H9 (cell line): ENCODE results near the gene B9D2. TPM values are rescaled to one million over a fixed set of nuclear protein-coding genes. Genes with fewer than 3 reads are reported as not detected.

Experiments used
- DNase-seq: peaks from one replicate; pipeline ENCODE4 v3.0.0-alpha.2; 2017
- H2AFZ ChIP-seq: one replicate; pipeline ENCODE4 v1.6.1; 2013; ENCODE audit warnings: mild to moderate bottlenecking, low read length, control low read depth, moderate library complexity
- H2AK5ac ChIP-seq: 2 replicates; pipeline ENCODE4 v1.6.1; 2013; ENCODE audit warnings: low read length, control low read depth, mixed read lengths; ENCODE audit not compliant: insufficient read length
- H2BK120ac ChIP-seq: one replicate; pipeline ENCODE4 v1.6.1; 2013; ENCODE audit warnings: low read depth, mild to moderate bottlenecking, low read length, control low read depth, inconsistent platforms; ENCODE audit not compliant: poor library complexity, severe bottlenecking
- H2BK12ac ChIP-seq: 2 replicates; pipeline ENCODE4 v1.6.1; 2013; ENCODE audit warnings: low read length, control low read depth, mixed read lengths, low read depth; ENCODE audit not compliant: insufficient read length
- H2BK15ac ChIP-seq: 2 replicates; pipeline ENCODE4 v1.6.1; 2013; ENCODE audit warnings: low read depth, low read length, control low read depth
- H2BK20ac ChIP-seq: one replicate; pipeline ENCODE4 v1.6.1; 2013; ENCODE audit warnings: low read depth, mild to moderate bottlenecking, low read length, control low read depth, inconsistent platforms; ENCODE audit not compliant: poor library complexity, severe bottlenecking
- H2BK5ac ChIP-seq: 2 replicates; pipeline ENCODE4 v1.6.1; 2013; ENCODE audit warnings: low read length, control low read depth, mixed read lengths; ENCODE audit not compliant: insufficient read length
- H3K14ac ChIP-seq: 2 replicates; pipeline ENCODE4 v1.6.1; 2013; ENCODE audit warnings: low read length, control low read depth; ENCODE audit not compliant: insufficient read depth
- H3K18ac ChIP-seq: 2 replicates; pipeline ENCODE4 v1.6.1; 2013; ENCODE audit warnings: low read depth, mild to moderate bottlenecking, mixed read lengths, low read length, control low read depth; ENCODE audit not compliant: insufficient read length
- H3K23ac ChIP-seq: 2 replicates; pipeline ENCODE4 v1.6.1; 2013; ENCODE audit warnings: low read length, control low read depth, mixed read lengths, low read depth; ENCODE audit not compliant: insufficient read length
- H3K23me2 ChIP-seq: 2 replicates; pipeline ENCODE4 v1.6.1; 2013; ENCODE audit warnings: low read depth, mild to moderate bottlenecking, mixed read lengths, low read length, control low read depth; ENCODE audit not compliant: insufficient read length, poor library complexity, severe bottlenecking
- H3K27ac ChIP-seq: 2 replicates; pipeline ENCODE4 v1.5.1; 2013; ENCODE audit warnings: low read length, control low read depth, mixed read lengths, low read depth; ENCODE audit not compliant: insufficient read length
- H3K27me3 ChIP-seq: 2 replicates; pipeline ENCODE4 v1.6.1; 2013; ENCODE audit warnings: low read length, control low read depth, inconsistent platforms; ENCODE audit not compliant: insufficient read depth
- H3K4ac ChIP-seq: 2 replicates; pipeline ENCODE4 v1.6.1; 2013; ENCODE audit warnings: low read depth, mild to moderate bottlenecking, control low read depth, inconsistent platforms, low read length, moderate library complexity
- H3K4me1 ChIP-seq: 2 replicates; pipeline ENCODE4 v1.6.1; 2013; ENCODE audit warnings: low read length, control low read depth, inconsistent platforms; ENCODE audit not compliant: insufficient read depth
- H3K4me2 ChIP-seq: 2 replicates; pipeline ENCODE4 v1.6.1; 2013; ENCODE audit warnings: low read length, control low read depth, mixed read lengths; ENCODE audit not compliant: insufficient read length, insufficient read depth
- H3K56ac ChIP-seq: 2 replicates; pipeline ENCODE4 v1.6.1; 2013; ENCODE audit warnings: low read depth, mild to moderate bottlenecking, mixed read lengths, low read length, control low read depth; ENCODE audit not compliant: insufficient read length
- H3K79me1 ChIP-seq: 2 replicates; pipeline ENCODE4 v1.6.1; 2013; ENCODE audit warnings: low read depth, mild to moderate bottlenecking, moderate library complexity, low read length, control low read depth, inconsistent platforms; ENCODE audit not compliant: insufficient read depth, poor library complexity, severe bottlenecking
- H3K79me2 ChIP-seq: 2 replicates; pipeline ENCODE4 v1.6.1; 2013; ENCODE audit warnings: low read length, control low read depth, inconsistent platforms; ENCODE audit not compliant: insufficient read depth
- H3K9ac ChIP-seq: 2 replicates; pipeline ENCODE4 v1.6.1; 2013; ENCODE audit warnings: low read length, control low read depth, mixed read lengths; ENCODE audit not compliant: insufficient read length; ENCODE audit errors: extremely low read depth
- H3K9me3 ChIP-seq: one replicate; pipeline ENCODE4 v1.6.1; 2013; ENCODE audit warnings: low read depth, low read length, inconsistent platforms; ENCODE audit not compliant: control insufficient read depth
- H3T11ph ChIP-seq: one replicate; pipeline ENCODE4 v1.6.1; 2013; ENCODE audit warnings: mild to moderate bottlenecking, low read length, control low read depth, inconsistent platforms
- H4K20me1 ChIP-seq: one replicate; pipeline ENCODE4 v1.6.1; 2013; ENCODE audit not compliant: control insufficient read depth, insufficient read length, insufficient read depth
- H4K5ac ChIP-seq: 2 replicates; pipeline ENCODE4 v1.6.1; 2013; ENCODE audit warnings: low read depth, mild to moderate bottlenecking, mixed read lengths, low read length, control low read depth; ENCODE audit not compliant: insufficient read length
- H4K8ac ChIP-seq: replicated peaks from 2 replicates; pipeline ENCODE4 v1.6.1; 2013; ENCODE audit warnings: low read length, control low read depth, mixed read lengths, low read depth; ENCODE audit not compliant: insufficient read length
- H4K91ac ChIP-seq: 2 replicates; pipeline ENCODE4 v1.6.1; 2013; ENCODE audit warnings: low read depth, mild to moderate bottlenecking, moderate library complexity, mixed read lengths, low read length, control low read depth; ENCODE audit not compliant: insufficient read length
- H3K27ac Mint-ChIP-seq, 3 experiments: 2 replicates in 2 of 3; 3 replicates in 1 of 3; pipeline ENCODE4 v1.8.0; 2020 to 2021; ENCODE audit warnings: mixed read lengths in 3 of 3, mild to moderate bottlenecking in 1 of 3, moderate library complexity in 1 of 3
- H3K27me3 Mint-ChIP-seq: 2 replicates; pipeline ENCODE4 v1.8.0; 2021; ENCODE audit warnings: low read depth, mild to moderate bottlenecking, moderate library complexity, mixed read lengths
- H3K36me3 Mint-ChIP-seq, 3 experiments: 2 replicates in 2 of 3; 3 replicates in 1 of 3; pipeline ENCODE4 v1.8.0; 2020 to 2021; ENCODE audit warnings: low read depth in 3 of 3, mixed read lengths in 3 of 3; ENCODE audit not compliant: insufficient read depth in 1 of 3
- H3K4me1 Mint-ChIP-seq, 2 experiments: 2 replicates each; pipeline ENCODE4 v1.8.0; 2020; ENCODE audit warnings: mixed read lengths in 2 of 2
- H3K4me3 Mint-ChIP-seq, 2 experiments: 2 replicates in 1 of 2; 3 replicates in 1 of 2; pipeline ENCODE4 v1.8.0; 2020 to 2021; ENCODE audit warnings: mild to moderate bottlenecking in 2 of 2, mixed read lengths in 2 of 2, moderate library complexity in 1 of 2
- H3K9me3 Mint-ChIP-seq, 2 experiments: 2 replicates in 1 of 2; 3 replicates in 1 of 2; pipeline ENCODE4 v1.8.0; 2020; ENCODE audit warnings: mild to moderate bottlenecking in 2 of 2, mixed read lengths in 2 of 2, moderate library complexity in 1 of 2
- CTCF ChIP-seq: fragments of 200-600 bp; sonication (generic); conservative IDR thresholded peaks from 3 replicates; pipeline ENCODE4 v1.8.0; 2021; ENCODE audit warnings: antibody characterized with exemption, mild to moderate bottlenecking
- WGBS: extraction: QIAGEN DNeasy Blood & Tissue Kit; methylation state at CpG from one replicate; pipeline ENCODE4 v1.1.7; 2013; ENCODE audit warnings: missing lambda C conversion rate, low lambda C conversion rate, mixed read lengths; ENCODE audit not compliant: insufficient read length; ENCODE audit errors: extremely low coverage; 5-methylcytosine and 5-hydroxymethylcytosine counted together
- total RNA-seq: library from RNA; stranded (reverse); gene quantifications from 2 replicates; pipeline ENCODE4 v1.2.1, GENCODE V29; 2021

The B9D2 gene
- total RNA-seq, 1 experiment from 2014 or later, result 4.8 TPM

GRCh38 chr19:41399091-41399490, 35.1 kb upstream of the B9D2 start:
- Histone ChIP-seq H3K23ac (no peak overlapping the region), H2BK15ac (no peak overlapping the region), H3K79me1 (peaks cover 6% of the 10 kb centered on the region), H3K9ac (no peak overlapping the region), H3K18ac (no peak overlapping the region), H3K4ac (no peak overlapping the region), H2BK120ac (no peak overlapping the region), H3K27me3 (no peaks in the 10 kb centered on the region), H3K27ac (no peak overlapping the region), H3K56ac (no peak overlapping the region), H4K20me1 (no peaks in the 10 kb centered on the region), H2BK5ac (no peak overlapping the region), H2BK12ac (no peak overlapping the region), H2AK5ac (no peak overlapping the region), H3K79me2 (no peaks in the 10 kb centered on the region), H3K4me2 (peak overlapping the region; percentile 83), H4K8ac (no peak overlapping the region), H3K14ac (no peak overlapping the region), H3T11ph (no peak overlapping the region), H3K23me2 (peaks cover 9% of the 10 kb centered on the region), H2BK20ac (no peak overlapping the region), H2AFZ (no peak overlapping the region), H3K9me3 (no peaks in the 10 kb centered on the region), H4K91ac (no peak overlapping the region), H3K4me1 (no peaks in the 10 kb centered on the region), H4K5ac (no peak overlapping the region)
- Mint-ChIP-seq H3K27ac (peak overlapping the region; percentile 14 to 100 (median 88); a peak in 4 of 7 replicates), H3K36me3 (peaks cover 0 to 12% (median 0%) of the 10 kb centered on the region in 3 experiments; a peak in 4 of 7 replicates), H3K4me3 (peak overlapping the region; percentile 98 to 99), H3K27me3 (no peaks in the 10 kb centered on the region; the same call in 1 of the 2 replicates), H3K4me1 (peaks cover 21 to 24% of the 10 kb centered on the region in 2 experiments), H3K9me3 (no peaks in the 10 kb centered on the region; a peak in 1 of 5 replicates)
- no CpG with 5 or more reads among the region's 3 CpGs for WGBS
- no peak for TF ChIP-seq CTCF
- DNase-seq, result no peak
